ENCODE data around the gene IBSP.

Gene IBSP

GRCh38 chr4:87855559-87855958 lies 56.2 kb downstream of the IBSP start:
- Histone ChIP-seq H3K27me3 (ENCODE audit: control insufficient read depth, insufficient read depth, low read length) (no peaks in the 10 kb centered on the region), H3K36me3 (ENCODE audit: control insufficient read depth, insufficient read depth, low read length) (no peaks in the 10 kb centered on the region), H3K9ac (no peak overlapping the region), H3K27ac (no peak overlapping the region), H3K4me3 (ENCODE audit: low read depth, low read length) (no peak overlapping the region), H3K79me2 (no peaks in the 10 kb centered on the region), H3K4me1 (no peaks in the 10 kb centered on the region), H2AFZ (no peak overlapping the region), H3K4me2 (ENCODE audit: low read length) (no peak overlapping the region), H3K9me3 (ENCODE audit: control insufficient read depth, low read length) (no peaks in the 10 kb centered on the region)
- no peak for TF ChIP-seq CTCF (IDR thresholded peaks at IDR 0.05)

- no peaks in the 10 kb centered on the region for H3K79me2 ChIP-seq
- H3K4me2 ChIP-seq (ENCODE audit: low read length): no peak overlapping the region
- no peak overlapping the region for H3K4me3 ChIP-seq (ENCODE audit: low read depth, low read length)
- no peak for TF ChIP-seq CTCF (IDR thresholded peaks at IDR 0.05)
- H3K27me3 ChIP-seq (ENCODE audit: control insufficient read depth, insufficient read depth, low read length): no peaks in the 10 kb centered on the region
- no peaks in the 10 kb centered on the region for H3K9me3 ChIP-seq (ENCODE audit: control insufficient read depth, low read length)
- no peak overlapping the region for H3K9ac ChIP-seq
- no peaks in the 10 kb centered on the region for H3K4me1 ChIP-seq
- H2AFZ ChIP-seq: no peak overlapping the region
- H3K36me3 ChIP-seq (ENCODE audit: control insufficient read depth, insufficient read depth, low read length): no peaks in the 10 kb centered on the region
- no peak overlapping the region for H3K27ac ChIP-seq
These were observed 57.5 kb downstream of the IBSP start for GRCh38 chr4:87856816-87857215.

- H3K36me3 ChIP-seq (ENCODE audit: control insufficient read depth, insufficient read depth, low read length): no peaks in the 10 kb centered on the region
- no peak overlapping the region for H3K4me3 ChIP-seq (ENCODE audit: low read depth, low read length)
- H3K27ac ChIP-seq: no peak overlapping the region
- H2AFZ ChIP-seq: no peak overlapping the region
- H3K9ac ChIP-seq: no peak overlapping the region
- H3K27me3 ChIP-seq (ENCODE audit: control insufficient read depth, insufficient read depth, low read length): no peaks in the 10 kb centered on the region
- H3K4me1 ChIP-seq: no peaks in the 10 kb centered on the region
- no peak for TF ChIP-seq CTCF (IDR thresholded peaks at IDR 0.05)
- H3K79me2 ChIP-seq: no peaks in the 10 kb centered on the region
- no peaks in the 10 kb centered on the region for H3K9me3 ChIP-seq (ENCODE audit: control insufficient read depth, low read length)
- no peak overlapping the region for H3K4me2 ChIP-seq (ENCODE audit: low read length)
These were observed 58.4 kb downstream of the IBSP start for GRCh38 chr4:87857789-87858188.
